Measurements from ENCODE around the gene FAP.

FAP gene

DNA sequence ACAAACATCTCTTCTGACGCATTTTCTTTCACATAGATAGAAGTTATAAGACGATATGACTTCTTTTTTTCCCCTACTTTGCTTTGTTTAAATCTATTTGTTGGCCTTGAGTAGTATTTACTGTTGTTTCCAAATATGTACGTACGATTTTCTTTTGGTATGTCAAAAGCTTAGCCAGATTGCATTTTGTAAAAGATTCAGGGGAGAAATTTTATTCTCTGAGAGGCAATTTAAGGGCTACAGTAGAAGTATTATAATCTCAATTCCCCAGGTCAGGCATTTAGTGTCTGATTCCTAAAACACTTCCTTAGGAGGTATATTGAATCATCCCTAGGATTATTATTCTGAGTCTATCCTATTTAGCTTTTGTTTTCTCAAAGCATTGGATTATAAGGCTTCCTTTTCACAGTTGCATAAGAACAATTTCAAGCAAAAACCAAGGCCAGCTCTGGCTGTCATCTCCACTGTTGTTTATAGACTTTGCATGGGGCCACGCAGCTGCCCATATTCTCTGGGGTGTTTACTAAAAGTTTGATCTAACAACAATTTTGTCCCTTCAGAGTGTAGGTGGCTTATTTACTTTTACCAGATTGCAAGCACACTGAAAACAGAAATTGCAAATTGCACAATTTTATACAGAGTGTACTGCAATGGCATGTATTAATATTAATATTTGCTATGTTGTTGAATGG lies 57.6 kb downstream of the FAP start:
- no peak for DNase-seq

DNA sequence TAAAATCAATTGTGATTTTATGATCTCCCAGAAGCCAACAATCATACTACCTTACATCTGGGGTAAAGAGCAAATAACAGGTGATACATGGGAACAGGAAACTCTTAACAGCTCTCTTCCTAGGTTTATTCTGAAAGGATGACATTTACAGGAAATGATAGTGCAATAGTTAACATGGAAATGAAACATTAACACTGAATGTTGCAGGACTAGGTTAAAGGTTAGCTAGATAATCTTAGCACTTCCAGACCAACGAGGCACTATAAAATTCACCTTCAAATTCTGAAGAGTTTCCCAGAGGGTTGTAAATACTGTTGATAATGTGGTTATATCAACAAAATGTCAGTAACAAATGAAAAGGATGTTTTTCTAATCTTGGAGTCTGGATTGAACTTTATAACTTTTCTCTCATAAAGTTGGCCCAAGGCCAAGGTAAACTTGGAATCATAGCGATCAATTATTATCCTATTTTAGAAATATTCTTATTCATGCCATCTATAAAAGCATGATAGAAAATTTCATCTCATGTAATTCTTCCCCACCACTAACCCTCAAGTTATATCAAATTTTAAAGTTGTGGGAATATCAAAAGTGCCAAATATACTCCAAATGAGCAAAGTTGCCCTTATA lies 58.3 kb downstream of the FAP start:
- no peak for DNase-seq

DNA sequence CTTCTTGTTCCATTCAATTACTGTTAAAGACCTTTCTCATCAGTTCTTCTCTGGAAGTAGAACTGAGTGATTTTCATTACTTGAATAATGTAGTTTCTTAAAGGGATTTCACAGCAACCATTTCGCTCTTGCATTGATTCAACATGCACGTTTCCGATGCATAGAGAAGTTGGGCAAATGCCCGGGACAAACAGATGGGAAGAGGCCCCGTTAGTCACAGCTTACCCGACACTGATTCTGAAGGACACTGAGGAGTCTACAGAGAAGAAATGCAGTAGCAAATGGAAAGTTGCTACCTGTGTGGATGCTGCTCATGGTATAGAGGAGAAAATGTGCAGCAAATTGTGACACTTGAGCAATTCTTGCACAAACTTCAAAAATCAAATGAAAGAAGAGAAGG lies 58.9 kb downstream of the FAP start:
- no peak for DNase-seq

DNA sequence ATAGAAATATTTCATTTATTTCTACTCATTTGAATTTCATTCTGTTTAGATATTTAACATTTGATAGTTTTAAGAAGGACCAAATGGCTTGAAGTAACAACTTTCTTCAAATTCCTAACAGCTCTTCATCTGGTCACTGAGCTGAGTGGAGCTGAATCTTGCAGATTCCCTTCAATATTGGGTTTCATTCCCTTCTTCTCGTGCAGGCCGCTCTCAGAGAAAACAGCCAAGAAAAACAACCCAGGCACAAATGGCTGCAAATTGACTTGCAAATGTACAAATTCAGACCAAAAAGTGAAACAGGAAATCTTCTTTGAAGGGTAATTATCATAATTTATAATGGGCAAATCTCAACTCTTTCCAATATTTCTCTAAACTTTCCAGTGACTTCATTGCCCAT lies 60.9 kb downstream of the FAP start:
- DNase-seq = no peak

DNA sequence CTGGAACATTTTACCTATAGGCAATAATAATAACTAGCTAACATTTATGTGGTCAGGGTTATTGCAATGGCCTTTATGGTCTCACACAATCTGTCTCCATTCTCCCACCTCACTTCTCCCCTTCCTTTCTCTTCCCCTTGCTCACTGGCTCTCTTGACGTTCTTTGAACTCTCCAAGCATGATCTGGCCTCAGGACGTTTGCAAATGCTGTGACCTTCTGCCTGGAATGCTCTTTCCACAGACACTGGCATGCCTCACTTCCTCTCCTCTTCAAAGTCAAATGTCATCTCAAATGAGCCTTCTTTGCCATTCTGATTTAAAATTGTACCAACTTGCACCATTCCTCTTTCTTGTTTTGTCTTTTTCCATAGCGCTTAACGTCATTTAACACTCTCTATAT lies 65.9 kb downstream of the FAP start:
- no peak for DNase-seq

DNA sequence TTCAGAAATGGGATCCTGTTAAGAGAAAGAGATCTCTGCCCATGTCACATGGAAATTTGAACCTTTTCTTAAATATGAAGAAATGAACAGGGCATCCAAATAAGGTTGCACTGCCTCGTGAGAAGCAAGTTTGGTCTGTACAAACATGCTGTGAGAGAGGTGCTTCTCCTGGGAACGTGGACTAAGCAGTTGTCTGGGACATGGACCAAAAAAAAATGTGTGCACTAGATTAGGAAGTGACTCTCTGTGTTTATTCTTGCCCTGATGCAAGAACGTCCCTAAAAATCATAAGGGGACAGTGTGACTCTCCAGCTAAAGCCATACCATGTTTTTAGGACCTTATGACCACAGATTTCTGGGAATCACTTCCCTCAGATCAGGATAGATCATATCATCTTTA lies 67.5 kb downstream of the FAP start:
- DNase-seq = no peak

DNA sequence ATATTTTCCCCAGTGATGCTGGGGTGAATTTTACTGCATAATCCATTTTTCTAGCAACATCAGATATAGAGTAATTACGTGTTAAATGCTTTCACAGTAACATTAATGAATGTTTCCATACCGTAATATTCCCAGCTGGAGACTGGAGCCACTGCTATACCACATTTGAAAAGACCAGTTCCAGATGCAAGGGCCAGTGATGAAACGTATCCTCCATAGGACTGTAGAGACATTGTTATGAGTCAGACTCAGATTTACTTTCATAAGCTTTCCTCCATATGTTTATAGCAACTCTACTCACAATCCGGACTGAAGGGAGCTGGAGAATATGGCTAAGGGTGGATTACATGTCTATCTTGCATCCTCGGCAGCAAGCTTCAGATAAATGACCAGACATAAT lies 68.5 kb downstream of the FAP start:
- DNase-seq = no peak

DNA sequence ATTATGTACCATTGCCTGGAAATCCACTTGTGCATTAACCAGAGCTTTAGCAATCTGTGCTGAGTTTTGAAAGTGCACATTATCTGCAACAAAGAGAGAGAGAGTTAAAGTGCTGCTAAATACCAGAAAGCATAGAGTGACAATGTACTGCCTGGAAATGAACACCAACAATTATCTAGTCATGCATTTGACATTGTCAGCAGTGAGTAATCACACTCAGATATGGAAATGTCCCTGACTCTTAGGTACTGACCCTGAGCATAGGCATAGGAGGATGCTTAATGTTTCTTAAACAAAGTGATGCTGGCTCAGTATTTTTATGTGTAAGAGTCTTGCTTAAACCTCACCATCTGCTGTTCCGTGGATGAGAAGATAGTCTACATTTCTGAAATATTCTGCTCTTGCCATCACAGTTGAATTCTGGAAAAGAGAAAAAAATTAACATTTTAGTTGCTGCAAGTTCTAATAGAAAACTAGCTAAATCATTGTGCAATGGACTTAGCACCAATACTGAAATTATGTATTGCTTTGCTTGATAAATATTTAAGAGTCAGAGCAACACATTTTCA lies 70.4 kb downstream of the FAP start:
- DNase-seq = no peak

DNA sequence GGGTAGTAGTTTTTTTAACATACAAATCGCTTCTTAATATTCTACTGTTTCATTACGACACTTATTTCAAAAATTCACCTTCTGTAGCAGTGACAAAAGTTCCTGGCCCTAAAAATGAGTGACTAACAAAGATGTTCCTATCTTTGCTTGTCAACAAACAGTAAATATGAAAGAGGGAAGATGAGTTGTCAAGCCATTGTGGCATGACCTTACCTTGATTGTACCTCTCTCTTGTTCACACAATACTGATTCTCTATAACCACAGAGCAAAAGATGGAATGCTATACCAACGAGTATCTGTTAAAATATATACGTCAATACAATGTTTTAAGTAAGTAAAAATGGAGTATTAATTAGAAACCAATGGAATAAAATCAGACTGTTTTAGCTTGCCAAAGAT lies 76.5 kb downstream of the FAP start:
- no peak for DNase-seq

DNA sequence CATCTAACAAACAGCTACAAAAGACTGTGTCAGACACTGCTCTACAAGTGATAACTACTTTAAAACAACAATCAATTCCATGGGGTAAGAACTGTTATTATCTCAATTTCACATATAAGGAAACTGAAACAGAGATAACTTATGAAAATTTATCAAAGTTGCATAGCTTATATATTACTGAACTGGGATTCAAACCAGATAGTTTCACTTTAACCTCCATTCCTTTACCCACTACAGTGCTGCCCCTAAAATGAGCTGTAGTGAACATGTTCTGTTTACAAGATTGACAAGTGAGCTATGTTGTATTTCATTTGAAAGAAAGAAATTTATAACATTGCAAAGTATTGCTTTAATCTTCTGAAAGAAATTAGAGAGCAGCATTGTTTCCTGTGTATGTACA lies 77.1 kb downstream of the FAP start:
- DNase-seq = no peak

DNA sequence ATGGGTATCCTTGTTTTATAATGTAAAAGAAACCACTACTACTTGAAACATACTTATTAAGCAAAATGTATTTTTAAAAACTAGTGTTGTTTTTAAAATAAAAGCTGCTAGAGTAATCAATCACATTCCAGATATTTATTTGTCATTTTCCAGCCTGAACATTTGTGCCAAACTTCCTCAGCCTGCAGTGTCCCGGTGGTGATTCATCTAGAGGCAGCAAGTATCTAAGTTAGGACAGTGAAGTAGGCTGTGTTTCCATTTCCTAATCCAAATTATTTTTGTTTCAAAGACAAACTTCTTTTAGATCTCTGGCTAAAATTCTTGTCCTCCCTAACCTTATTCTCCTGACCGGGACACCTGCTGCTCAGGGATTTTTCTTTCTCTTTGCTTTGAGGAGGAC lies 78.4 kb downstream of the FAP start:
- DNase-seq = no peak

DNA sequence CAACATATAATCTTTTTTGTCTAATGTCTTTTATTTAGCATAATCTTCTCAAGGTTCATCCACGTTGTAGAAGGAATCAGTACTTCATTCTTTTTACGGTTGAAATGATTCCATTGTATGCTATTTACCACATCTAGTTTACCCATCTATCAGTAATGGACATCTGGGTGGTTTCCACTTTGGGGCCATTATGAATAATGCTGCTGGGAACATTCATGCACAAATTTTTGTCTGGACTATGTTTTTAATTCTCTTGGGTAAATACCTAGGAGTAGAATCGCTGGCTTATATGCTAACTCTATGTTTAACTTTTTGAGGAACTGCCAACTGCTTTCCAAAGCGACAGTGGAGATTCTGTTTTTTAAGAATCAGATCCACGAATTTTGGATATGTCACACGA lies 83.8 kb downstream of the FAP start:
- DNase-seq = no peak

DNA sequence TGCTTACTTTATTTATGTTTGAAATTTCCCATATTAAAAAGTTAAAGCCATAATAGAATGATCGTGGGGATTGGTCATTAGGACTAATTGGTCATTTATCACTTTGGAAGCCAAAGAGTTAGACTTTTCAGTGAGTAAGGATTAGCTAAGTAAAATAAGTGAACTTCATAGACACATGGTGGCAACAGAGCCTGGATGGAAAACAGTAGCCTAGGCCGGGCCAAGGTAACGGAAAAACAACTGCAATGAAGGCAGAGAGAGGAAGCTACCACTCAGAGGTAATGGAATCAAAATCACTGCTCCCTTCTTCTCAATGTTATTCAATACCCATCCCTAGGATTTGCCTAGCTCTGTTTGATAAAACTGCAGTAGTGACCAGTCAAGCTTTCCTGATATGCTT lies 87.1 kb downstream of the FAP start:
- no peak for DNase-seq

DNA sequence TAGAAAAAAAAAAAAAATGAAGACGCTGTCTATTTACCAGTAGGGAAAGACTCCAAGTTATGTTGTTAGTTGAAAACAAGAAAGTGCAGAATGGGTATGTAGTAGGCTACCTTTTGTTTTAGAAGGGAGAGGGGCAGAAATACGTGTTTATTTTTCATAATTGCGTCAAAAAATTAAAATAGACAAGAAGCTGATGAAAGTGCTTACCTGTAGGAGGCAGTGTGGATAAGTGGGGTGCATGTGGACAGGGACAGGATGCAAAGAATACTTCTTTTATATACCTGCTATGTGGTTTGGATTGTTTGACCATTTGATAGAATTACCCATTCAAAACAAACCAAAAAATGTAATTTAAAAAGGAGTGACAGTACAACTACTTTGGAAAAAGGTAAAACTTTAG lies 88.2 kb downstream of the FAP start:
- no peak for DNase-seq

DNA sequence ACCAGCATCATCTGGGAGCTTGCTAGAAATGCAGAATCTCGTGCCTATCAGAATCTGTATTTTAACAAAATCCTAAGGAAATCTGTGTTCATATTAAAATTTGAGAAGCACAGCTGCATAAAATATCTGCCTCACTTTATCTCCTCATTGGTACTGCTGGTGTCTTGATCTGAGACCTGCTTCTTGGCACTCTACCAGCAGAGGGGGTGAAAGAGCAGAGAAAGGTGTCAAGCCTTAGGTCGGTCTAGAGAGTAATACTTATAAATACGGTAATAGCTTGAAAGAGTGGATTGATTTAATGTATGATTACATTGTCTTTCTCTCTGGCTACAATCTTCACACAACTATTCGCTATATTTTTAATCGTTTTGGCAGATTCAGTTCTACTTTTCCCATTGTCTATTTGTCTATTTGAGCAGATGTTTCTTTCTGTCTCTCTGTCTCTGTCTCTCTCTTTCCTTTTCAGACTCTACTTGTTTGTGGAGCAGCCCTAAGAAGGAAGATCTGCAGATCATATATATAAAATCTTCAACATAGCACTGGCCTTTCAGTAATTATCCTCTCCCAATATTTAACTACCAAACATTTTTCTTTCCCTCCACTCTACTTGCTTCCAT lies 89.5 kb downstream of the FAP start:
- DNase-seq = peak; percentile 41 to 63

DNA sequence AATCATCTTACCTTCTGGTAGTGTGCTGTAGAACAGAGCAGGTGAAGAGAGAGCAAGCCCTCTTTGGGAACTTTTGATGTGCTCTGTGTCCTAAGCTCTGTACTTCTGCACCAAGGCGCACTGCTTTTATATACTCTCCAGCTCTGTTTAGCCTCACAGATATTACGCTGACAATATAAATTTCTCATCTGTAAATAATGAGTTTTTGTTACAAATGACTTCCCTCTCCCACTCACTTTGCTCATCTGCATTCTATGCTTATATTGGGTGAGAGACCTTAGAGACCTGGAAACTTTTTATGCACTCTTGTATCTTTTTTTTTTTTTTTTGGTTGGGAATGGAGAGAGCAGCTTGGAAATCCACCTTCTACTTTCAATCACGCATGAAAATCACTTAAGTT lies 91.1 kb downstream of the FAP start, which contains the start of gene GCG:
TSS of gene GCG (minus strand) at position 101 of the 400 bp plus-strand sequence. CDS start 3,069 bp downstream, outside the sequence.
- DNase-seq = no peak

DNA sequence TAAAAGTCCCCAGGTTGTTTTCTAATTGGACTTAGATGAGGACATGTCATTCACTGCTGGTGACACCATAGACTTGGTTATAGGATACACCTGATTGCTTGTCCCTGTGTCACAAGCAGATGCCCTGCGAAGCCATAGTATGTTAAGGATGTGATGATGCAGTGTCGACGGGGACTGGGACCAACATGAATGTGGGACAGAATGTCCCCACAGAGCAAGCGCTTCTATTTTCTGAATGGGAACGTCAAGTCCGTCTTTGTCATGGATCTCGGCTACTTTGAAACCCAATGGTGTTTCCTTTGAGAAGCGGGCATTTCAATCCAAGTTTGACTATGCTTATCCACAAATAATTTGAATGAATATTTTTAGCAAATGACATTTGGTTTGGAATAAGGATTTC lies 93.3 kb downstream of the FAP start:
- no peak for DNase-seq

DNA sequence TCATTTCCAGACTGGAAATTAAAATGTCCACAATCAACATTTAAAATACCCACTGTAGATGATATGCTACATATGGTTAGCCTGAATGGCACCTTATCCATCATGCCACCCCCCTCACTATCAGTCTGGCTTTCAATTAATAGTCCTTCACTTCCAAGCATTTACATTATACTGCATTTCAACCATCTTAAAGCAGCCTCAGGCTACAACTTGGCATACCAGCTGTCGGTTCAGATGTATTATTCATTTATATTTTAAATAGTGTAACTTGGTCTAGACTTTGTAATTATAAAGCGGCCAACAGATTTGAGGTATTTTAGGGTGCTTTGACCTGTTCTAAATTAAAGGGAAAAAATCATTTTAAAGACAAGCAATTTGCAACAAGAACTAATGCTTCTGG lies 93.8 kb downstream of the FAP start:
- no peak for DNase-seq

DNA sequence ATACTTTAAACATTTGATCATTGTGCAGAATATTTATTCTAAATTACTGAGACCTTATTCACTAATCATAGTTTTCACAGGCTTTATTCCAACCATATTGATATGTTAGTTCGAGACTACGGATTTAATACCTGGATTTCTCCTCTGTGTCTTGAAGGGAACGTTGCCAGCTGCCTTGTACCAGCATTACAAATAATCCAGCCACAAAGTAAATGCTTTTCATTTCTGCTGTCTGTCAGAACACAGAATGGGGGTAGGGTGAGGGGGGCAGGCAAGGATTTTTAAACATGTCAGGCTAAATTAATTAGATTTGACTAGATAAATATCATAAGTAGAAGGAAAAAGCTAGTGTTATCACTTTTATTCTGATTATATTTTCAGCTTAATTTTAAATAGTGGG lies 94.3 kb downstream of the FAP start:
- DNase-seq = no peak

DNA sequence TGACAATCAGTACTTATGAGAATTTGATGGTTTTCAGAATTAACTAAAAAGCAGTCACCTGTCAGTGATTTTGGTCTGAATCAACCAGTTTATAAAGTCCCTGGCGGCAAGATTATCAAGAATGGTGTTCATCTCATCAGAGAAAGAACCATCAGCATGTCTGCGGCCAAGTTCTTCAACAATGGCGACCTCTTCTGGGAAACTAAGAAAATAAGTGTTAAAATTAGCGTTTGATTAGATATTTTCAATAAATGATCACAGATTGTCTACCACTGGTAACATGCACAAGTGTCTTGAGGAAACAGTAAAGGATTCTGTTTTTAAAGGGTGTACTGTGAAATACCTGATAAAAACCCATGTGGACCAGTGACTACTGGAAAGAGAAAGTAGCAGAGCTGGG lies 99.3 kb downstream of the FAP start:
- DNase-seq = no peak

DNA sequence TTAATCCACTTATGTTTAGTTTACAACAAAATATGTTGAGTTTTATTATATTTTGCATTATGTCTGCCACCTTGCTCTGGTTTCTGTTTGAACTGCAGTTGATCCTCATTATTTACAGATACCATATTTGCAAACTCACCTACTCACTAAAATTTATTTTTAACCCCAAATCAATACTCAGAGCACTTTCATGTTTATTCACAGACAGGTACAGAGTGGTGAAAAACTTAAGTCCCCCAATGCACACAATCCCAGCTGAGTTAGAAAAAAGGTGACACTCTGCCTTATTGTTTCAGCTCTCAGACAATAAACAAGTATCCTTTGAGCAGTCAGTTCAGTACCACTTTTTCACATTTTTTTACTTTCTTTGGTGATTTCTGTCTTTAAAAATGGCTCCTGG lies 104.9 kb downstream of the FAP start:
- no peak for DNase-seq

DNA sequence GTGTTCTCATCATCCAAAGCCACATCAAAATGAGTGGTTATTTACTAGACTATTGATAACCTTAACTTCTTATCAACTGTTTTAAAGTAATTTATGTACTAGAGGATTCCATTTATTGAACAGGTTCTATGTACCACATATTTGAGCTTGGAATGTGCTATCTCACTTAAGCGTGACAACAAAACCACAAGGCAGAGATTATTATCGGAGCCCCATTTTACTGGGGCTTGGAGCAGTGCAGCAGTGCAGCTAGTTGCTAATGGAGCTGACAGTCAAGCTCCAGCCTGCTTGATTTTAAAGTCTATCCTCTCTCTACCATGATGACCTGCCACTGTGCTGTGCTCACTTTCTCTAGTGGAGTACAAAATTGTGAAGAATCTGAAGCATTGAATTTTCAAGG lies 115.8 kb downstream of the FAP start:
- no peak for DNase-seq

DNA sequence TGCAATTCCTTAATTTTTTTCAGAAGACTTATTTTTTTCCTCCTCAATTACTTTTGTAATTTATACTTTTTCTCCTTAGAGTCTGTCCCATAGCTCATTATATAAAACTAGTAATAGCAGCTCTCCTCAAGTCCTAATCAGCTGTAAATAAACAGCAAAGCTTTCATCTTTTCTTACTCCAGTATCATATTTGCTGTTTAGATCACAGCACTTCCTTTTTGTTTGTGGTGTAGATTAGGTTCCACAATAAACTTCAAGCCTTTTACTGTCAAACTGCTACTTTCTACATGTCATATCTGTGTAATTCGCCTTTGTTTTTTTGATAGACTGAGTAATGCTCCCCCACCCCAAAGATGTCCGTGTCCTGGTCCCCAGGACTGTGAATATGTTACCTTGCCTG lies 116.7 kb downstream of the FAP start:
- DNase-seq = no peak

DNA sequence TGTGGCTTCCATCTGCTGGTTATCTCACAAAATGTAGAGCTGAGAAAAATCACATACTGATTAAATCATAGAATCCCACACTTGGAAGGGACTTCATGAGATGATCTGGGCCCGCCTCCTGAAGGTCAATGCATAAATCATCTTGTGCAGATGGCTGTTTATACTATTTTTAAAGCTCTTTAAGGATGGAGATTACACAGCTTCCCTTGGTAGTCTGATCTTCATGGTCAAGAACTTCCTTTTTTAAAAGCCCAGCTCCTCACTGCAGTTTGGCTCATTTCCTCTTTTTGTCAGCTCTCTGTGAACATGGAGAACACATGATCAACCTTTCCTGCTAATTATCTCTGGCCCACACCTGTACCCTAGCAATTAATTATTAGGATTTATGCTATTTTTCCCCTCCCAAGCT lies 117.1 kb downstream of the FAP start:
- DNase-seq = peak in 1 of 2 donors; percentile 24
